ENCODE data around the gene SAMD4A.

DNA sequence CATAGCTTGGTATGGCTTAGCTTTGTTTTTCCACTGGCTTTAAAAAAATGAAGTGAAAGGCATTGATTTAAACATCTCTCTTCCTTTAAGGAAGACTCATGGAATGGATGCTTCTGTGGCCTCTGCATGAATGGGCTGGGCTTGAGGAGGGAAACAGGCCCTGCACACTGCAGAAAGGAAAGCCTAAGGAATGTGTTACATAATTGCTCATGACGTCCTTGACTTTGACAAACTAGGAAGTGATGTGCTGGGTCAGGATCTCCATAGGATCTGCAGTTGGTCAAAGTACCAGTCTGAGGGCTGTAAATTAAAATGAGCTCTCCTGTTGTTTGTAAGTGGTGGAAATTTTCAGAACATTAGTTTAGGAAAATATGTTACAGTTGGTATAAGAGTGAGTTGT lies 12.7 kb downstream of the SAMD4A start:
- no peak for TF ChIP-seq POLR2A (IDR thresholded peaks at IDR 0.05)
- TF ChIP-seq, protein P1, sequence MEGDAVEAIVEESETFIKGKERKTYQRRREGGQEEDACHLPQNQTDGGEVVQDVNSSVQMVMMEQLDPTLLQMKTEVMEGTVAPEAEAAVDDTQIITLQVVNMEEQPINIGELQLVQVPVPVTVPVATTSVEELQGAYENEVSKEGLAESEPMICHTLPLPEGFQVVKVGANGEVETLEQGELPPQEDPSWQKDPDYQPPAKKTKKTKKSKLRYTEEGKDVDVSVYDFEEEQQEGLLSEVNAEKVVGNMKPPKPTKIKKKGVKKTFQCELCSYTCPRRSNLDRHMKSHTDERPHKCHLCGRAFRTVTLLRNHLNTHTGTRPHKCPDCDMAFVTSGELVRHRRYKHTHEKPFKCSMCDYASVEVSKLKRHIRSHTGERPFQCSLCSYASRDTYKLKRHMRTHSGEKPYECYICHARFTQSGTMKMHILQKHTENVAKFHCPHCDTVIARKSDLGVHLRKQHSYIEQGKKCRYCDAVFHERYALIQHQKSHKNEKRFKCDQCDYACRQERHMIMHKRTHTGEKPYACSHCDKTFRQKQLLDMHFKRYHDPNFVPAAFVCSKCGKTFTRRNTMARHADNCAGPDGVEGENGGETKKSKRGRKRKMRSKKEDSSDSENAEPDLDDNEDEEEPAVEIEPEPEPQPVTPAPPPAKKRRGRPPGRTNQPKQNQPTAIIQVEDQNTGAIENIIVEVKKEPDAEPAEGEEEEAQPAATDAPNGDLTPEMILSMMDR (IDR thresholded peaks at IDR 0.05) = no peak

Measured in lower leg skin (tissue), 3 donors.